PC-9 (cell line): ENCODE data around the gene BCAS3.

ENCODE experiments used
- CTCF ChIP-seq: fragments of 200-600 bp; sonication (generic); conservative IDR thresholded peaks from 2 replicates; pipeline ENCODE4 v1.6.1; 2017; ENCODE audit warnings: mixed run types, antibody characterized with exemption, mild to moderate bottlenecking, moderate library complexity
- EZH2 ChIP-seq: fragments of 200-600 bp; sonication (generic); IDR thresholded peaks from 2 replicates; pipeline ENCODE4 v1.8.0; 2017; ENCODE audit warnings: antibody characterized with exemption, low read depth

GRCh38 chr17:61177351-61177750, 499.7 kb downstream of the BCAS3 start:
- TF ChIP-seq CTCF (no peak), EZH2 (no peak)
